KMS-11 (cell line): ENCODE results near the gene DPP7.

Source experiments
- H2AFZ ChIP-seq: fragments of 200-600 bp; sonication (generic); 2 replicates; pipeline ENCODE4 v1.6.1; 2016; ENCODE audit warnings: antibody characterized with exemption, mixed run types, low read depth
- H3K27ac ChIP-seq: fragments of 200-600 bp; sonication (generic); 2 replicates; pipeline ENCODE4 v1.6.1; 2016; ENCODE audit warnings: mild to moderate bottlenecking, mixed run types
- H3K27me3 ChIP-seq: fragments of 200-600 bp; sonication (generic); 2 replicates; pipeline ENCODE4 v1.6.1; 2017; ENCODE audit warnings: mild to moderate bottlenecking, low read depth, mixed run types, moderate library complexity; ENCODE audit not compliant: insufficient read depth
- H3K36me3 ChIP-seq: fragments of 200-600 bp; sonication (generic); 2 replicates; pipeline ENCODE4 v1.6.1; 2017; ENCODE audit warnings: mild to moderate bottlenecking, mixed run types; ENCODE audit not compliant: insufficient read depth
- H3K4me1 ChIP-seq: fragments of 200-600 bp; sonication (generic); 2 replicates; pipeline ENCODE4 v1.6.1; 2016; ENCODE audit warnings: mild to moderate bottlenecking, low read depth, mixed run types; ENCODE audit not compliant: poor library complexity, severe bottlenecking
- H3K4me2 ChIP-seq: fragments of 200-600 bp; sonication (generic); 2 replicates; pipeline ENCODE4 v1.7.0; 2016; ENCODE audit warnings: mild to moderate bottlenecking, mixed run types
- H3K4me3 ChIP-seq: fragments of 200-600 bp; sonication (generic); IDR thresholded peaks from 2 replicates; pipeline ENCODE4 v1.6.1; 2017; ENCODE audit warnings: low read depth, low read length, mixed read lengths; ENCODE audit not compliant: insufficient read depth
- H3K79me2 ChIP-seq: fragments of 200-600 bp; sonication (generic); 2 replicates; pipeline ENCODE4 v1.6.1; 2016; ENCODE audit warnings: low read depth, mixed run types; ENCODE audit not compliant: insufficient read depth
- H3K9ac ChIP-seq: fragments of 200-600 bp; sonication (generic); 2 replicates; pipeline ENCODE4 v1.6.1; 2016; ENCODE audit warnings: mild to moderate bottlenecking, mixed run types
- H4K20me1 ChIP-seq: fragments of 200-600 bp; sonication (generic); 2 replicates; pipeline ENCODE4 v1.6.1; 2016; ENCODE audit warnings: mild to moderate bottlenecking, mixed run types; ENCODE audit not compliant: insufficient read depth
- TF ChIP-seq, protein P1 (sequence below): fragments of 200-600 bp; sonication (generic); conservative IDR thresholded peaks from 2 replicates; pipeline ENCODE4 v1.6.1; 2017; ENCODE audit warnings: low read depth, mild to moderate bottlenecking, antibody characterized with exemption, low read length, moderate library complexity, mixed read lengths

Gene DPP7

DNA sequence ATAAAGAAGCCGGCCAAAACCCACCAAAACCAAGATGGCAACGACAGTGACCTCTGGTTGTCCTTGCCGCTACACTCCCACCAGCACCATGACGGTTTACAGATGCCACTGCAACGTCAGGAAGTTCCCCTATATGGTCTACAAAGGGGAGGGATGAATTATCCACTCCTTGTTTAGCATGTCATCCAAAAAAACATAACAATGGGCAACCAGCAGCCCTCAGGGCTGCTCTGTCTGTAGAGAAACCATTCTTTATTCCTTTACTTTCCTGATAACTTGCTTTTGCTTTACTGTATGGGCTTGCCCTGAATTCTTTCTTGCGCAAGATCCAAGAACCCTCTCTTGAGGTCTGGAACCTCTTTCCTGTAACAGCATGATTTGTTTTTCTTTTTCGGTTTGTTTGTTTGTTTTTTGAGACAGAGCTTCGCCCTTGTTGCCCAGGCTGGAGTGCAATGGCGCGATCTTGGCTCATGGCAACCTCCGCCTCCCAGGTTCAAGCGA, 39.2 kb downstream of the DPP7 start:
- Histone ChIP-seq H3K27me3 (peaks cover 5% of the 10 kb centered on the region; the same call in 1 of the 2 replicates), H3K4me3 (no peak overlapping the region), H2AFZ (no peak overlapping the region), H4K20me1 (no peaks in the 10 kb centered on the region), H3K9ac (no peak overlapping the region), H3K36me3 (no peaks in the 10 kb centered on the region), H3K79me2 (no peaks in the 10 kb centered on the region), H3K4me1 (peaks cover 7% of the 10 kb centered on the region), H3K4me2 (no peak overlapping the region), H3K27ac (no peak overlapping the region)
- TF ChIP-seq, protein P1, sequence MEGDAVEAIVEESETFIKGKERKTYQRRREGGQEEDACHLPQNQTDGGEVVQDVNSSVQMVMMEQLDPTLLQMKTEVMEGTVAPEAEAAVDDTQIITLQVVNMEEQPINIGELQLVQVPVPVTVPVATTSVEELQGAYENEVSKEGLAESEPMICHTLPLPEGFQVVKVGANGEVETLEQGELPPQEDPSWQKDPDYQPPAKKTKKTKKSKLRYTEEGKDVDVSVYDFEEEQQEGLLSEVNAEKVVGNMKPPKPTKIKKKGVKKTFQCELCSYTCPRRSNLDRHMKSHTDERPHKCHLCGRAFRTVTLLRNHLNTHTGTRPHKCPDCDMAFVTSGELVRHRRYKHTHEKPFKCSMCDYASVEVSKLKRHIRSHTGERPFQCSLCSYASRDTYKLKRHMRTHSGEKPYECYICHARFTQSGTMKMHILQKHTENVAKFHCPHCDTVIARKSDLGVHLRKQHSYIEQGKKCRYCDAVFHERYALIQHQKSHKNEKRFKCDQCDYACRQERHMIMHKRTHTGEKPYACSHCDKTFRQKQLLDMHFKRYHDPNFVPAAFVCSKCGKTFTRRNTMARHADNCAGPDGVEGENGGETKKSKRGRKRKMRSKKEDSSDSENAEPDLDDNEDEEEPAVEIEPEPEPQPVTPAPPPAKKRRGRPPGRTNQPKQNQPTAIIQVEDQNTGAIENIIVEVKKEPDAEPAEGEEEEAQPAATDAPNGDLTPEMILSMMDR, result no peak

DNA sequence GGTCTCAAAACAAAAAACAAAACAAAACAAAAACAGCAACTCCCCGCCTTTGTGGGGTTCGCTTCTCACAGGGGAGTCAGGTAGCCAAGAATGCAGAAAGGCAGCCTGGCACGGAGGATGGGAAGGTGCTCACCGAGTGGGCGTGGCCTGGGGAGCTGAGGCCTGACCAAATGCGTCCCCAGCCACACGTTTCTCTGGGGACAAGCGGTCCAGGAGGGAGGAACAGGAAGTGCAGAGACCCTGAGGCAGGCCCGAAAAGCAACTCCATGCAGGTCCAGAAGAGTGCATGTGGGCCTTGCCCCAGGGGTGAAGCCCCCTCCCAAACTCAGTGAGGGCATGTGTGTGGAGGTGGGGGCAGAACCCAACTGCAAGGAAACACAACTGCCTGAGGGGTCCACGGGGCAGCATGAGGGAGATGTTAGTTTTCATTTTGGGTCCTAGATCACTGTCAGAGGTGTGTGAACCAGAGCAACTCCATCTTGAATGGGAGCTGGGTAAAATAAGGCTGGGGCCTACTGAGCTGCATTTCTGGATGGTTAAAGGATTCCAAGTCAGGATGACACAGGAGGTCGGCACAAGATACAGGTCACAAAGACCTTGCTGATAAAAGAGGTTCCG, 39.8 kb downstream of the DPP7 start:
- Histone ChIP-seq H3K4me1 (peaks cover 7% of the 10 kb centered on the region), H4K20me1 (no peaks in the 10 kb centered on the region), H3K27ac (no peak overlapping the region), H3K4me2 (no peak overlapping the region), H3K9ac (no peak overlapping the region), H3K79me2 (no peaks in the 10 kb centered on the region), H3K27me3 (peaks cover 5% of the 10 kb centered on the region; the same call in 1 of the 2 replicates), H3K4me3 (no peak overlapping the region), H3K36me3 (no peaks in the 10 kb centered on the region), H2AFZ (no peak overlapping the region)
- TF ChIP-seq, protein P1, result no peak

DNA sequence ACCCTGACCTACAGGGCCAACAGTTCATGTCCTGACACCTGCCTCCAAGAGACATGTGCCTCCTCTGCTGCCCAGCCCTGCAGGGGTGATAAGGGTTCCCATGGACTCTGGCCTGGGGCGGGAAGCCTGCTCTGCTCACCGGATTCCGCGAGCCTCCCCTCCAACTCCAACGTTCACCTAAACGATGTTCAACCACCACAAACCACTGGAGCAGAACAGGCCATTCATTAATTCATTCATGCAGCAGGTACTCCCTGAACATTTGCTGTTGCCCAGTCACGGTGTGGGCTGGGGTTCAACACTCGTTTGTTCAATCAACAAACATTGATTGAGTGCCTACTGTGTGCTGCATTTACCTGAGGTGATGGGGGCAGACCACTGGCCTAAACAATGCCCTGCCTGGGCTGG, 40.5 kb downstream of the DPP7 start:
- no peak overlapping the region for H3K4me2 ChIP-seq

DNA sequence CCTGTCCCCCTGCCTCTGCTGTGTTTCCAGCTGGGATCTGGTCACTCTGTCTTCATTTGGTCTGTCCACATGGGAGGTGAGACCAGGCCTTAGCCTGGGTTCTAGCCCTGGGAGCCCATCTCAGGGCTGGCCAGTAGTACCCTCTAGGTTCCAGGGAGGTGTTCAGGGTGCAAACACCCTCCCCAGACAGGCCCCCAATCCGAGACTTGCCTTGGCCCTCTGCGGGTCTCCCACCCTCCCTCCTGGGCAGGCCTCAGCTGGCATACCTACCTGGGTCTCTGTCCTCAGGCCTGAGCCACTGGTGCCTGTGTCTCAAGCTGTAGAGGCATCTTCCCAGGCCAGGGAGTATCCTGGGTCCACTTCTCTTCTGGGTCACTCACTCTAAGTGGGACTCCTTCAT, 43.3 kb downstream of the DPP7 start:
- no peaks in the 10 kb centered on the region for H3K36me3 ChIP-seq
- H3K4me3 ChIP-seq, result no peak overlapping the region
- H3K27me3 ChIP-seq, result peaks cover under 1% of the 10 kb centered on the region; the same call in 1 of the 2 replicates
- 0 out of 2 replicates have a peak, but pooled peaks cover 6% of the 10 kb centered on the region for H4K20me1 ChIP-seq
- H3K79me2 ChIP-seq, result no peaks in the 10 kb centered on the region
- H3K4me2 ChIP-seq, result peak overlapping the region; percentile 88
- no peak overlapping the region for H3K27ac ChIP-seq
- H3K9ac ChIP-seq, result peak overlapping the region; percentile 37; the same call in 1 of the 2 replicates
- H2AFZ ChIP-seq, result peak overlapping the region; percentile 71; the same call in 1 of the 2 replicates
- H3K4me1 ChIP-seq, result peaks cover 25% of the 10 kb centered on the region
- TF ChIP-seq, protein P1, result no peak

More for the DNA sequence above, 40.5 kb downstream of the DPP7 start:
- Histone ChIP-seq H3K36me3 (no peaks in the 10 kb centered on the region), H3K27ac (no peak overlapping the region), H3K79me2 (no peaks in the 10 kb centered on the region), H3K4me1 (peaks cover 13% of the 10 kb centered on the region), H4K20me1 (0 out of 2 replicates have a peak, but pooled peaks cover 6% of the 10 kb centered on the region), H3K9ac (no peak overlapping the region), H3K27me3 (peaks cover 5% of the 10 kb centered on the region; the same call in 1 of the 2 replicates), H3K4me3 (no peak overlapping the region), H2AFZ (no peak overlapping the region)
- TF ChIP-seq, protein P1, result no peak
